ENCODE results near the gene RALGPS1.

RALGPS1 gene

GRCh38 chr9:126906091-126906490 lies 8.5 kb upstream of the RALGPS1 start:
- DNase-seq (ENCODE audit: low spot score): no peak

GRCh38 chr9:126907058-126907457 lies 7.5 kb upstream of the RALGPS1 start:
- no peak for DNase-seq (ENCODE audit: low spot score)

GRCh38 chr9:126915281-126915816 lies 767 bp downstream of the RALGPS1 start:
- peak; percentile 62 for DNase-seq (ENCODE audit: low spot score)

- DNase-seq (ENCODE audit: low spot score): no peak
Observed at GRCh38 chr9:126915846-126916543, 1.4 kb downstream of the RALGPS1 start.

- DNase-seq (ENCODE audit: low spot score): peak; percentile 47
Observed at GRCh38 chr9:126916909-126917308, 2.3 kb downstream of the RALGPS1 start.

- no peak for DNase-seq (ENCODE audit: low spot score)
Observed at GRCh38 chr9:126919193-126919592, 4.6 kb downstream of the RALGPS1 start.

- DNase-seq (ENCODE audit: low spot score): no peak
Observed at GRCh38 chr9:126925876-126926275, 11.3 kb downstream of the RALGPS1 start.

GRCh38 chr9:126926364-126926763 lies 11.8 kb downstream of the RALGPS1 start:
- no peak for DNase-seq (ENCODE audit: low spot score)

GRCh38 chr9:126927419-126927818 lies 12.8 kb downstream of the RALGPS1 start:
- DNase-seq (ENCODE audit: low spot score): no peak

- DNase-seq (ENCODE audit: low spot score): no peak
Observed at GRCh38 chr9:126932871-126933321, 18.3 kb downstream of the RALGPS1 start.

GRCh38 chr9:126933334-126933980 lies 18.9 kb downstream of the RALGPS1 start:
- no peak for DNase-seq (ENCODE audit: low spot score)

- no peak for DNase-seq (ENCODE audit: low spot score)
Observed at GRCh38 chr9:126934441-126934840, 19.9 kb downstream of the RALGPS1 start.

GRCh38 chr9:126935630-126936029 lies 21.0 kb downstream of the RALGPS1 start:
- DNase-seq (ENCODE audit: low spot score): no peak

GRCh38 chr9:126937444-126937843 lies 22.9 kb downstream of the RALGPS1 start:
- no peak for DNase-seq (ENCODE audit: low spot score)

- DNase-seq (ENCODE audit: low spot score): no peak
Observed at GRCh38 chr9:126938327-126938726, 23.7 kb downstream of the RALGPS1 start.

GRCh38 chr9:126939821-126940221 lies 25.2 kb downstream of the RALGPS1 start:
- DNase-seq (ENCODE audit: low spot score): no peak

GRCh38 chr9:126942399-126942798 lies 27.8 kb downstream of the RALGPS1 start:
- DNase-seq (ENCODE audit: low spot score): no peak

GRCh38 chr9:126945682-126946081 lies 31.1 kb downstream of the RALGPS1 start:
- DNase-seq (ENCODE audit: low spot score): no peak

GRCh38 chr9:126947529-126947928 lies 32.9 kb downstream of the RALGPS1 start:
- DNase-seq (ENCODE audit: low spot score): no peak

- no peak for DNase-seq (ENCODE audit: low spot score)
Observed at GRCh38 chr9:126952205-126952977, 37.8 kb downstream of the RALGPS1 start.

- no peak for DNase-seq (ENCODE audit: low spot score)
Observed at GRCh38 chr9:126953041-126953809, 38.6 kb downstream of the RALGPS1 start.

GRCh38 chr9:126955811-126956210 lies 41.2 kb downstream of the RALGPS1 start:
- DNase-seq (ENCODE audit: low spot score): no peak

All from NAMALWA (cell line).